Fibroblast of skin of left quadriceps (primary cell): Measurements from ENCODE around the gene FRYL.
A peak's percentile ranks its signal among the peaks of the same experiment; 100 is the strongest.
"Not testable (repeated sequence)": the region's sequence is repeated elsewhere in the genome, so short reads cannot be mapped to it uniquely, and the experiment has no call there.

Experiments
- DNase-seq, 2 experiments: peaks; one replicate each; pipeline ENCODE4 v3.0.0-alpha.2; 2013; ENCODE audit warnings: low read depth in 2 of 2

FRYL gene

DNA sequence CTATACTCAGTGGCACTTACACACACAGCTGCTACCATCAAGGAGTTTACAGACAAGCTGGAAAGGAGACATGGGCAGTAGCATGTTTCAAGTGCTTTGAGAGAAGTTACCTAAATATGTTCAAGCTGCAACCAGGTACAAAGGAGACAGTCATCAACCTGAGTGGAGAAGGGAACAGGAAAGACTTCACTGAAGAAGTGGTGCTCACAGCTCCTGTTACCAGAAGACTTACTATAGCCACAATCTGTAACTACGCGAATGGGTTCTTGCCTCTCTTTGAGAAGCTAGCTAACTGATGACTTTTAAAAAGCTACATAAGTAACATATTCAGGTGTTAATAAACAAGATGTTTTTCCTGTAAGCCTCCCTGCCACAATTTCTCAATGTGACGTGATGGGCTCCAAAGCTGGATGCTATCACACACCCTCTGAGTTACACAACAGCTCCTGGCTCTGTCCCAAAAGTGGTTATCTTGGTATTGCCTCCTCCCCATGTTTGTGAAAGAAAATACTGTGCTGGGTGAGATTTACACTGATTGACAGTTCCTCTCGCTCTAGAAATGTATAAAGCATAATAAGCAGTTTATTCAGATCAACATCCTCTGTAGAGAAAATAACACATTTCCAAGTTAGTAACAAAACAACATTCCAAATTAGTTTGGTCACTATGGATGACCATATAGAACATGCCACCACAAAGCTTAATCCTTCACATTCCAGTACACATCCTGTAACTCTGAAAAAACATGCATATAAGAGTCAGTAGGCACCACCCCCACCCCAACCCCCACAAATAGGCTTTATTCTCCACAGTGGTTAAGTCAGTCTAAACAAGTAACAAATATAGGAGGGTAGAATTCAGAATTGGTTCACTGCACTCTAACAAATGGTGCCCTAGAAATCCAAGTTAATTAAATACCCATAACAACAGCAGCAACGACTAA, 81.8 kb downstream of the FRYL start:
- peak; percentile 79 to 80 for DNase-seq

DNA sequence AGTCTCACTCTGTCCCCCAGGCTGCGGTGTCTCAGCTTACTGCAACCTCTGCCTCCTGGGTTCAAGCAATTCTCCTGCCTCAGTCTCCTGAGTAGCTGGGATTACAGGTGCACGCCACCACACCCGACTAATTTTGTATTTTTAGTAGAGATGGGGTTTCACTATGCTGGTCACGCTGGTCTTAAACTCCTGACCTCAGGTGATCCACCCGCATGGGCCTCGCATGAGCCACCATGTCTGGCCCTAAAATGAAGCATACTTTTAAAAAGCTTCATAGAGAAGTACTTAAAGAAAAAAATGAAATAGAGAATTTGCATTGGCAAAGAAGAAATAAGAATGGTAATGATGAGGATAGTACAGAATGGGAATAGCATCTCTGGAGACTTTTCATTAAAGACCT, 82.6 kb downstream of the FRYL start:
- not testable (repeated sequence) for DNase-seq

DNA sequence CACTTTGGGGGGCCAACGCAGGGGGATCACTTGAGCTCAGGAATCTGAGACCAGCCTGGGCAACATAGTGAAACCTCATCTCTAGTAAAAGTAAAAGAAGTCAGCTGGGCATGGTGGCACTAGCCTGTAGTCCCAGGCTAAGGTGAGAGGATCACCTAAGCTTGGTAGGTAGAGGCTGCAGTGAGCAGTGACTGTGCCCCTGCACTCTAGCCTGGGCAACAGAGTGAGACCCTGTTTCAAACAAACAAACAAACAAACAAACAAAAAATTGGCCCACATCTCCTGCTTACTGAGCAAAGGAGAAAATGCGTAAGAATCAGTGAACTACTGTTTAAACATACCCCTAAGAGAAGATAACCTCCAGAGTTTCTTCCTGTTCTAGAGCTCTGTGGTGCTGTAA, 85.3 kb downstream of the FRYL start:
- no peak for DNase-seq

DNA sequence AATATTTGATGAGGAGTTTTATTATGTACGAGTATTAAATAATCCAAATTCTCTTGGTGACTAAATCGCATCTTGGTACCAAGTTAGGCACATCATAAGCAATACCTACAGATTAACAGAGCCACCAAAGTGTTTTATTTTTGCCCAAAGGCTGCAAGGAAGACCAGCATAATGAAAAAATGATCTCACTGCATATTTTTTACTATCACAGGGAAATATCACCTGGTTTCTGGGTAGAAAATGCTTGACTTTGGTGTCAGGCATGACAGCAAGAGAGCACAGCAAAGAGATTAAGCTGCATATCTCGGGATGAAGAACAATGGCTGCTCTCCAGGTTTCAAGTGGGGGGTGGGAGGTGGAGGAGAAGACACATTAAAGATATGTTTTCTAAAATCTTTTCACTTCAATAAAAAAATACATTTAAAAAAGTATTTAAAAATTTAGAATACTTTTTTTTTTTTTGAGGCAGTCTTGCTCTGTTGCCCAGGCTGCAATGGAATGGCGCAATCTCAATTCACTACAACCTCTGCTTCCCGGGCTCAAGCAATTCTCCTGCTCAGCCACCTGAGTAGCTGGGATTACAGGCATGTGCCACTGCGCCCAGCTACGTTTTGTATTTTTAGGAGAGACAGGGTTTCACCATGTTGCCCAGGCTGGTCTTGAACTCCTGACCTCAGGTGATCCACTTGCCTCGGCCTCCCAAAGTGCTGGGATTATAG, 86.1 kb downstream of the FRYL start:
- no peak for DNase-seq

DNA sequence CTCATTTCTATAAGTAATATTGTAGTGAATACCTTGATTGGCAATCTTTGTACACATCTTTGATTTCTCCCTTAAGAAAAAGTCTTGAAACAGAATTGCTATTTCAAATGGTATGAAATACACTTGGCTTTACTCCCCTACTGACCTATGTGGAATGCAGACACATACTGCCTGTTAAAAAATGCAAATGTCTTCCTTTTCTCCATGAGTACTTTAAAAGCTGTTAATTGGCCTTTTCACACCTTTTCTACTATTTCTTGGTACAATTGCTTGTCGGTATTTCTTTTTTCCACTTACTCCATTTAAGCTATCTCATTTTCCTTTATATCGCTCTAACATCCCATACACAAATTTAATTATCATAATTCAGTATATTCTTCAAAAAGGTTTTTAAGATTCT, 87.2 kb downstream of the FRYL start:
- DNase-seq, result no peak

DNA sequence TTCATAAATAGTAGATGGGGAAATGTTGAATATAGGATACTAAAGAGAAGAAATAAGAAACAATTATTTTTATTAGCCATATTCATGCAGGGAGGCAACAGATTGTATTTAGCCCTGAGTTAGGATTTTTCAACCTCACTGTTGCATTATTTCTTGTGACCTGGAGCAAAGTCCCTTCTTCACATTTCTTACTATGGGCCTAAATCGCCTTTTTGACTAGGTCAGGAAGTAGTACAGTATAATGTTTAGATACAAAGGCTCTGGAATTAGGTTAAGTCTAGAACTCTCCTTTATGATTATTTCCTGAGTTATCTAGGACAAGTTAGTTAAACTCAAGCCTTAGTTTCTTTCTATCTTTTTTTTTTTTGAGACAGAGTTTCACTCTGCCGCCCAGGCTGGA, 88.0 kb downstream of the FRYL start:
- DNase-seq, result no peak

DNA sequence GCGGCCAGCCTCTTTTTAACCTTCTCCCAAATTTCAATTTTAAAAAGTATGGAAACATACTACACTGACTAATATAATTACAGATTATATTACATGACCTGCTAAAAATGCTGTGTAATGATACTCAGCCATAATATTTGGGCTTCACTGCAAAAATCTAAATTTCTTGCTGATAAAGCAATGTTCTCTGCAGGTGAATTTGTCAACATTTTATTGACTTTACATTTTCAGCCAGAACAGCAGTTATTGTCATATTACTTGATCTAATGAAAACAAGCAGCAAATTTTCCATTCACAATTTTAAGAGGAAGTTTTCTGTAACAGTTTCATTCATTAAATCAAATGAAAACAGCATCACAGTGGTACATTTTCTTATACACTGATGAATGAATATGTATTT, 91.1 kb downstream of the FRYL start:
- DNase-seq, result no peak

DNA sequence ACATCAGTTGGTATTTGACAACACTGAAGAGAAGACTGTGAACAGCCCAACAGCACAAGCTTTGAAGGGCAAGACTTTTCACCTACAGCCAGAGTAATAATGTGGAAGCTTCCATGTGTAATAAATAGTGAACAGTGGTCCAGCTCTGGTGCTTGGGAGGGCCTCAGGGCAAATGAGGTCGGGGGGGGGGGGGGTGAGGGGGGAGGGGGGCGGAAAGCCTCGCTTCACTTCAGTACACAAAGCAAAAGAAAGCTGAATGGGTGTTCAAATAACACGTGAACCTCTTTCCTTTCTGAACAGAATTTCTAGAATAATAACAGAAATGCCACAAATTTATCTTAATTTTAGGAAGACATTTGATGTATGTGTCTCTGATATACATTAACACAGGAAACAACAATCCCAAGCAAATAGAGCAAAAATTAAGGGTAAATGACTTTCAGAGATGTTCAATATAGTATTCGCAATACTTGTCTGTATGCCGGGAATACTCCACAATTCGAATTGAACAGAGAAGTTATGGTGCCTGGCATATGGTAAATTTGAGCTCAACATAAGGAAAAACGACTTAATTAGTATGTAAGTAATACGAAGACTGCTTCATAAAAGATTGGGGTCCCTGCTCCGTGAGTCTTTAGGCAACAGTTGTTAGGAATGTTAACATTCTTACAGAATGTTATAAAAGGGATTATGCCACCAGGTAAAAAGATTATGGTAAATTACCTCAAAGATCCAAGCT, 92.6 kb downstream of the FRYL start:
- no peak for DNase-seq

DNA sequence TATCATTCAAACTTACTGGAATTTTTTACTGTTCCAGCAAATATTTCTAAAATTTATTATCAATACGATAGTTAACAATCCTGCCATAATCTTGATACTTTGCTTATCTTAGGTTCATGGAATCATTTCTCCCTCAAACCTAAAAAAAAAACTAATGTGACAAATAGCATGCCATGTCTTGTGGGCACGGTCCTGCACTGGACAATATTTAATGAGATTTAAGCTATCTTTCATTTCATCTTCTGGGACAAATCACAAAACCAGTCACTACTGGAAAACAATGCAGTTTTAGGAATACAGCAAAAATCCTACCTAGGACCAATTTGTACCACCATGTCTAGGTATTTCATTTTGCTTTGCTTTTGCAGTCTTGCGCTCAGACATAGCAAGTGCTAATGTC, 93.7 kb downstream of the FRYL start:
- DNase-seq, result no peak

DNA sequence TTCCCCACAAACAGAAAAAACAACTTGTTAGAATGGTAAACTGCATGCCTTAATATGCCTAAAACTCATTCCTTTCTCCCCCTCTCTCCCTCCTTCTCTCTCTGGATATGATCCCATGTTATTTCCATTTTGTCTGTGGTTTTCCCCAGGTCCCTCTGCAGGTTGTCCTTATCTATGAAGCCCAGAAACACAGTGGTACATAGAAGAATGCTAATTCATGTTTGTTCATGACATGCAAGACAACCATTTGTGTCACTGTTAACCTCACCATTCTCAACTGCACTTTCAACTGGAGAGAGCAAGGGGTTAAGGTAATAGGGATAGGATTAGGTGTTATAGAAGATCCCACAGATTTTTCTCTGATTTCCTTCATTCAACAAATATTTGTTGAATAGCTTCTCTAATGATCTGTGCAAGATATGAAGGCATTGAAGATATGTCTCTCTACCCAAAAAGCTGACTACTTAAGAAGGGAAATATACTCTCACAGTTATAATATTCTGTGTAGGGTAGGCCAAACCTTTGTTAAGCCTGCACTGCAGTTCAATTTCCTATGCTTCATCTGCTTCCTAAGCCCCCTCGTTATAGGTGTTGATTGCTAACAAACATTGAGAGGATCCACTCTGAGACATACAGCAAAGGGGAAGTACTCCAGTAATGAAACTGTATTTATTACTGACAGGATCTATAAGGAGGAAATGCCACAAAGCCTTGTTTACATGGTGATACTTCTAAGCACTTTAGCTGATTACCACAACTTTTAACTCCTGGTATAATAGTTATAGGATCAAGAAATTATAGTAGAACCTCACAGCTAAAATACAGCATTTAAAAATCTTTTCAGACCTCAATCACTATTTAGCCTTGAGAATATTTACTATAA, 96.1 kb downstream of the FRYL start:
- DNase-seq, result no peak

DNA sequence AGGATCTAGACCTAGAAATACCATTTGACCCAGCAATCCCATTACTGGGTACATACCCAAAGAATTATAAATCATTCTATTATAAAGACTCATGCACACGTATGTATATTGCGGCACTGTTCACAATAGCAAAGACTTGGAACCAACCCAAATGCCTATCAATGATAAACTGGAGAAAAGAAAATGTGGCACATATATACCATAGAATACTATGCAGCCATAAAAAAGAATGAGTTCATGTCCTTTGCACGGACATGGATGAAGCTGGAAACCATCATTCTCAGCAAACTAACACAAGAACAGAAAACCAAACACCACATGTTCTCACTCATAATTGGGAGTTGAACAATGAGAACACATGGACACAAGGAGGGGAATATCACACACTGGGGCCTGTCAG, 97.2 kb downstream of the FRYL start:
- DNase-seq, result not testable (repeated sequence)

DNA sequence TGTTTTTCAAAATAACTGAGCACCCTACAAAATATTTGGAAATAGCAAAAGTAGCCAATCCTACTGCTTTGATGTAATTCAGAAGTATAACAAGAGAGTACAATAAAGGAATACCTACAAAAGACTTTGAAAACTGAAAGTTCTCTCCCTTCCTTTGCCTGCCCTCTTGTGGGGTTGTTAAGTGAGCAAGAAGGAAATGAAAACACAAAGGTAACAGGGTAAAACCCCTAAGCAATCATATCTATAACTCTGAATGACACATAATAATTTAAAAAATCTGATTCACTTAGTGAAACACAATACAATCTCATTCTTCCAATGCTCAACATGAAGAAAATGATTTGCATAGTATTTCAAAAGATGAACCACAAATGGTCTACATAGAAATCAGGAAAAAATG, 98.2 kb downstream of the FRYL start:
- DNase-seq, result no peak

DNA sequence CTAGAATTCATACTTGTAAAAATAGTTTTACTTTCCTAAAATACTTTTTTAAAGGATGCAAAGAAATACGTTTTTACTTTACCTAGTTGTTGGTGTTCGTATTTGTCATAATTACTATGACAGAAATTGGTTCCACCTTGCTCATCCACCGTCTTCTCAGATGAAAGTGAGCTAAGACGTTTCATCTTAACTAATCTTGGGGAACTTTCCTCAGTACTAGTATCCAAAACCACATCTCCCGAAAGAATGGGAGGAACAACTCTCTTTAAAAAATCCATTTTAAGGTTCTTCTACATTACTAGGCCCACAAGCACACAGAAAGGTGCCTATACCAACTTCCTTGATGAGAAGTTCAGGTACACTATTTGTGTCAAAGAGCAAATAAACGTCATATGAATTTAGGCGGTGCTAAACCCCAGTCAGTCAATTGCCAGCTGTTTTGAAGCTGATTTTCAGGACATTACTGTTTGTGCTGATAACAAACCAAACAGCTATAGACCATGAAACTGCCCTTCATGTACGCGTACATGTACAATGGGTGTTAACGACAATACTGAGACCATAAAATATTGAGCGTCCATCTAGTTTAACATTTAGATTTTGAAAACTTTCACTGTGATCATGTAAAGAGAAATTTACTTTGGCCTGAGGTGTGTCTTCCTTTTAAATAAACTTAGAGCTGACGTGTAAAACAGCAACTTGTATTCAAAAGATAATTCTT, 99.1 kb downstream of the FRYL start:
- no peak for DNase-seq

DNA sequence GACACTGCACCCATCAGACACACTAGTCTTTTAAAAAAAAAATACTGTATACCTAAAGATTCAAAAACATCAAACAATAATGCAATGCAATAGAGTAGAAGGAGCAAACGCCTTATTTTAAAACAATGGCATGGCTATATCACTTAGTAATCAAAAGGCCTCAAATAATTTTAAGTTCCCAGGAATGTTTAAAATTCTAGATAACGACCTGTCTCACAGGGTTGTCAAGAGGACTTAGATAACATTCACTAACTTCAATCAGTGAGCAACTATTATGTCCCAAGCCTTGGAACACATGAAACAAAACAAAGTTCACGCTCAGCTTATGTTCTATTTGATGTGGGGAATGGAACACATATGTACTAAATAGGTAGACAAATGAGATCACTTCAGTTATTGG, 106.5 kb downstream of the FRYL start:
- no peak for DNase-seq

DNA sequence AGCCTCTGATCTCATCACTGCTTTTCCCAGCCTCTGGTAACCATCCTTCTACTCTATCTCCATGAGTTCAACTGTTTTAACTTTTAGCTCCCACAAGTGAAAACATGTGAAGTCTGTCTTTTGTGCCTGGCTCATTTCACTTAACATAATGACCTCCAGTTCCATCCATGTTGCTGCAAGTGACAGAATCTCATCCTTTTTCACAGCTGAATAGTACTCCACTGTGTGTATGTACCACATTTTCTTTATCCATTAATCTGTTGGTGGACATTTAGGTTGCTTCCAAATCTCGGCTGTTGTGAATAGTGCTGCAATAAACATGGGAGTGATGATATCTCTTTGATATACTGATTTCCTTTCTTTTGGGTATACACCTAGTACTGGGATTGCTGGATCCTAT, 109.5 kb downstream of the FRYL start:
- DNase-seq, result no peak

DNA sequence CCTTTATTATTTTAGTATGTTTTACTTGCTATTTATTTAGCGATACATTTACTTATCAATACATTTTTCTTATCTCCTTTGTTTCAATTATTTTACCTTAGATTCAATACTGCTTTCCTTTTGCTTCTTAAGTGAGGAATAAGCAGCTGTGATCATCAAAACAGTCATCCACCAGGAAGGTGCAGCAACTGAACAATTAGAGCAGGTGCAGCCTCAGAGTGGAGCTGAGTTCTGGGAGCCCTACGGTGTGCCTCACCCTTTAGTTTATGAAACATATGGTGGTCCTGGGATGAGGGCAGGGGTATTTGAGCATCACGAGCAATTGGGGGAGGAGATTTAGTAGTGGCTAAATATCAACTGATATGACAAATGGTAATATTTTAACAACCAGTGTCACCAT, 111.0 kb downstream of the FRYL start:
- DNase-seq, result no peak

DNA sequence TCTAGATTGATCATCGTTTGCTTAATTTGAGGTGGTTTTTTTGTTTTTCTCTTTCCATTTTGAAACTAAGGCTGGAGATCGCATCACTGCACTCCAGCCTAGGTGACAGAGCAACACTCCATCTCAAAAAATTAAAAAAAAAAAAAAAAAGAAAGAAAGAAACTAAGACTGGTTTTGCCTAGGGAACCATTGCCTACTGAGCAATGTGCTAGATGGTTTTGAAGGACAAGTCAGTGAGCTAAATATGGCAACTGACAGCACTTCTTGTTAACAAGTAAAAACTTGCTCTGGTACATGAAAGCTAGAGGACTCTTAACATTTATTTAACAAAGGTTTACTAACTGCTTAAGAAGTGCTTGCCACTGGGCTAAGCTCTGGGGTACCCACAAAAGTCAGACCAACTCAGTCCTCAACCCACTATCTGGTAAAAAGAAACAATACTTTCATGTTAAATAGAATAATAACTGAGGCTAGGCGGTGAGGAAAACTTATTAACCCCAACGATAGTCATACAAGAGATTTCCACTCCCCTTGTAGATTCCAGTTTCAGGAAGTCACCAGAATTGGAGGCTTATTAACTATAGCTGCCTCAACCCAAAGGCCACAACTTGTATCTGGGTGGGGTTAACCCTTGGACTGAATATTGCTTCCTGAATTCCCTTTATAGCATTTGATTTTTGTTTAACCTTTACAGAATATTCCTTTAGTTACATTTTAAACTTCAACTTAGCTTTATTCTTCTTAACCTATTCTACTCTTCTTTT, 111.6 kb downstream of the FRYL start:
- DNase-seq, result no peak

DNA sequence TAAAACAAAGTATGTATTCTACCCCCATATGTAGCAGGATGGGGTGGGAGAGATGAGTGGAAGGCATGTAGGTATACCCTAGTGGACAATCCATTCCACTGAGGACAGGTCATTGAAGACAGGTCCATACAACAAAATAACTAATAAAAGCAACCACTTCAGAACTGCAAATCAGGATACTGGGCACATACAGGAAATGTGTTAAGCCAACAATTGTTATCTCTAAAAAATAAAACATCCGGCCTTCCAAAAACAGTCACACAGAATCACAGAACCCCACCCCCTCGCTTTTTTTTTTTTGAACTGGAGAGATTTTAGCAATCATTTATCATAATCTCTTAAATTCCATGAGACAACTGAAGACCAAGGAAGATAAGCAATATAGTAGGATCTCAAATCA, 112.9 kb downstream of the FRYL start:
- no peak for DNase-seq

DNA sequence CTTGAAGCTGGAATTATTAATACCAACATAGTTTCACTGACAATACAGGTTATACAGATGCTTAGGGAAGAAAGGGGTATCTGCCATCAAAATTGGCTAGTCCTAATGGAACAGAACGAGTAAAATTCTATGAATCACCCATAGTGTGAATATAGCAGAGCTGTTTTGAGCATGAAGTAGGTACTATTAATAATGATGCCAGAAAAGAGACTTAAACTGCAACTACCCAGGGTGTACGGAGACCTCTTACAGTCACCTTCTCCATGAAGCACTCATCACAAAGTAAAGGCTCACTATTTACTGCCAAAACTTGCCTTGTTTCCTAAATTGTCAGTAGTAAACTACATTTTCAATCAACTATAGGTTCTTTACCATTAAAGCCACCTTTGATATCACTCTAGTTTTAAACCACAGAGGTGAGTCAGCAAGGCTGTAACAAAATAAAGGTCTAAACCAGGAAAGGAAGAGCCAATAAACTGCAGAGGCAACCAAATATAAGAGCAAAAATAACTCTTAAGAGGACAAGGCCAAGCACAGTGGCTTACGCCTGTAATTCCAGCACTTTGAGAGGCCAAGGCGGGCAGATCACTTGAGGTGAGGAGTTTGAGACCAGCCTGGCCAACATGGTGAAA, 114.4 kb downstream of the FRYL start:
- no peak for DNase-seq

DNA sequence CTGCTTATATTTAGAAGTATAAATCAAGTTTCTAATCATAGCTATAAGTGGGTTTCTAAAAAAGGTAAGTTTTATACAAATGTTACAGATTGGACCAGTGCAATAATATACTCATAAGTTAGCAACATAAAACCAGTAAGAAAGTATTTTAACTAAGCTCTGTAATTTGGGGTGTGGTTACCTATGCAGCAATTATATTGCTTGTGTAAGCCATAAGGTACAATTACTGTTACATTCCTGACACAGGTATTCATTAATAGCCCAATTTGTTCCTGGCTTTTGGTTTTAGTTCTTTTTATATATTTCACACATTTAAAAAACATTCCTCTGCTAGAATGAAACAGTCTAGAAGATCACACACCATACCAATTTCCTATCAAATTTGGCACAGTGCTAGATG, 115.1 kb downstream of the FRYL start:
- no peak for DNase-seq
